Karpas-422 (cell line): ENCODE results near the gene ASCC3. TPM values are rescaled to one million over a fixed set of nuclear protein-coding genes. Genes with fewer than 3 reads are reported as not detected.
A peak's percentile ranks its signal among the peaks of the same experiment; 100 is the strongest.
"Not testable (repeated sequence)": the region's sequence is repeated elsewhere in the genome, so short reads cannot be mapped to it uniquely, and the experiment has no call there.

Experiments used
- DNase-seq: peaks from one replicate; pipeline ENCODE4 v3.0.0-alpha.2; 2015
- H2AFZ ChIP-seq: fragments of 200-600 bp; sonication (generic); 2 replicates; pipeline ENCODE4 v1.6.1; 2014; ENCODE audit warnings: antibody characterized with exemption, low read length, mixed read lengths
- H3K27ac ChIP-seq: fragments of 200-600 bp; sonication (generic); 2 replicates; pipeline ENCODE4 v1.5.1; 2014; ENCODE audit warnings: mild to moderate bottlenecking, low read length, moderate library complexity
- H3K27me3 ChIP-seq: fragments of 200-600 bp; sonication (generic); 2 replicates; pipeline ENCODE4 v1.6.1; 2014; ENCODE audit warnings: low read length, mixed read lengths
- H3K36me3 ChIP-seq: fragments of 200-600 bp; sonication (generic); 2 replicates; pipeline ENCODE4 v1.6.1; 2014; ENCODE audit warnings: low read length, mixed read lengths; ENCODE audit not compliant: insufficient read depth
- H3K4me1 ChIP-seq: fragments of 200-600 bp; sonication (generic); 2 replicates; pipeline ENCODE4 v1.6.1; 2014; ENCODE audit warnings: mild to moderate bottlenecking, low read length, mixed read lengths
- H3K4me2 ChIP-seq: fragments of 200-600 bp; sonication (generic); 2 replicates; pipeline ENCODE4 v1.6.1; 2014; ENCODE audit warnings: low read length, low read depth, mild to moderate bottlenecking; ENCODE audit not compliant: poor library complexity, severe bottlenecking
- H3K4me3 ChIP-seq: fragments of 200-600 bp; sonication (generic); 2 replicates; pipeline ENCODE4 v1.5.1; 2014; ENCODE audit warnings: mild to moderate bottlenecking, antibody characterized with exemption, low read length, mixed read lengths
- H3K79me2 ChIP-seq: fragments of 200-600 bp; sonication (generic); 2 replicates; pipeline ENCODE4 v1.6.1; 2014; ENCODE audit warnings: mild to moderate bottlenecking, low read length, mixed read lengths
- H3K9ac ChIP-seq: fragments of 200-600 bp; sonication (generic); 2 replicates; pipeline ENCODE4 v1.6.0; 2014; ENCODE audit warnings: low read length
- H3K9me2 ChIP-seq: fragments of 200-600 bp; sonication (generic), shearing (Covaris generic); replicated peaks from 2 replicates; pipeline ENCODE4 v1.6.0; 2014; ENCODE audit warnings: mild to moderate bottlenecking, low read length, moderate library complexity; ENCODE audit not compliant: insufficient read depth
- H3K9me3 ChIP-seq: fragments of 300-700, 200-600 bp; sonication (generic); 2 replicates; pipeline ENCODE4 v1.6.1; 2014; ENCODE audit warnings: low read length, mixed read lengths
- H4K20me1 ChIP-seq: fragments of 200-600 bp; sonication (generic); 2 replicates; pipeline ENCODE4 v1.6.1; 2014; ENCODE audit warnings: mild to moderate bottlenecking, antibody characterized with exemption, low read length, low read depth; ENCODE audit not compliant: insufficient read depth
- total RNA-seq: library from RNA; depleted of rRNA; stranded (reverse); fragments of >200 nt; shearing (Covaris generic); gene quantifications from 2 replicates; pipeline ENCODE4 v1.2.3, GENCODE V29; 2014; ENCODE audit warnings: low replicate concordance

The ASCC3 gene
- total RNA-seq, 1 experiment from 2014 or later = 56.2 TPM

- Histone ChIP-seq H3K27ac (no peak overlapping the region), H3K36me3 (no peaks in the 10 kb centered on the region), H2AFZ (no peak overlapping the region), H3K4me1 (no peaks in the 10 kb centered on the region), H3K4me3 (no peak overlapping the region), H3K4me2 (no peak overlapping the region), H3K9me3 (no peaks in the 10 kb centered on the region), H3K9me2 (no peaks in the 10 kb centered on the region), H3K79me2 (no peaks in the 10 kb centered on the region), H4K20me1 (no peaks in the 10 kb centered on the region), H3K27me3 (no peaks in the 10 kb centered on the region), H3K9ac (no peak overlapping the region)
- no peak for DNase-seq
These were observed 11.6 kb upstream of the ASCC3 start for GRCh38 chr6:100892693-100893092.

- no peak overlapping the region for H3K27ac ChIP-seq
- H3K9me2 ChIP-seq = no peaks in the 10 kb centered on the region
- no peaks in the 10 kb centered on the region for H3K27me3 ChIP-seq
- H3K4me2 ChIP-seq = no peak overlapping the region
- no peaks in the 10 kb centered on the region for H3K4me1 ChIP-seq
- no peak overlapping the region for H2AFZ ChIP-seq
- no peaks in the 10 kb centered on the region for H3K79me2 ChIP-seq
- H3K4me3 ChIP-seq = no peak overlapping the region
- DNase-seq = no peak
- H4K20me1 ChIP-seq = no peaks in the 10 kb centered on the region
- H3K9me3 ChIP-seq = no peaks in the 10 kb centered on the region
- H3K9ac ChIP-seq = no peak overlapping the region
- no peaks in the 10 kb centered on the region for H3K36me3 ChIP-seq
These were observed 11.0 kb upstream of the ASCC3 start for GRCh38 chr6:100892116-100892515.

- no peaks in the 10 kb centered on the region for H3K27me3 ChIP-seq
- H3K9me3 ChIP-seq = no peaks in the 10 kb centered on the region
- H3K4me3 ChIP-seq = no peak overlapping the region
- no peaks in the 10 kb centered on the region for H3K36me3 ChIP-seq
- no peak overlapping the region for H3K4me2 ChIP-seq
- H3K79me2 ChIP-seq = no peaks in the 10 kb centered on the region
- H3K4me1 ChIP-seq = no peaks in the 10 kb centered on the region
- H3K9me2 ChIP-seq = no peaks in the 10 kb centered on the region
- H3K27ac ChIP-seq = no peak overlapping the region
- DNase-seq = no peak
- no peak overlapping the region for H3K9ac ChIP-seq
- no peaks in the 10 kb centered on the region for H4K20me1 ChIP-seq
- no peak overlapping the region for H2AFZ ChIP-seq
These were observed 9.9 kb upstream of the ASCC3 start for GRCh38 chr6:100891079-100891478.

- not testable (repeated sequence) for H3K79me2 ChIP-seq, H3K9me3 ChIP-seq, H4K20me1 ChIP-seq, H3K27ac ChIP-seq, H3K4me1 ChIP-seq, H3K4me3 ChIP-seq, H3K9ac ChIP-seq, H2AFZ ChIP-seq, H3K27me3 ChIP-seq, DNase-seq, H3K36me3 ChIP-seq, H3K4me2 ChIP-seq, H3K9me2 ChIP-seq
These were observed 9.5 kb upstream of the ASCC3 start for GRCh38 chr6:100890646-100891045.

- DNase-seq = no peak
- no peaks in the 10 kb centered on the region for H3K36me3 ChIP-seq
- no peak overlapping the region for H3K27ac ChIP-seq
- no peak overlapping the region for H3K4me2 ChIP-seq
- H3K9me2 ChIP-seq = no peaks in the 10 kb centered on the region
- H3K4me3 ChIP-seq = no peak overlapping the region
- no peaks in the 10 kb centered on the region for H3K9me3 ChIP-seq
- H2AFZ ChIP-seq = no peak overlapping the region
- H3K27me3 ChIP-seq = no peaks in the 10 kb centered on the region
- H3K4me1 ChIP-seq = no peaks in the 10 kb centered on the region
- H4K20me1 ChIP-seq = no peaks in the 10 kb centered on the region
- no peak overlapping the region for H3K9ac ChIP-seq
- no peaks in the 10 kb centered on the region for H3K79me2 ChIP-seq
These were observed 8.2 kb upstream of the ASCC3 start for GRCh38 chr6:100889351-100889750.

GRCh38 chr6:100886076-100886475, 4.9 kb upstream of the ASCC3 start:
- no peaks in the 10 kb centered on the region for H4K20me1 ChIP-seq
- no peaks in the 10 kb centered on the region for H3K36me3 ChIP-seq
- no peak overlapping the region for H3K27ac ChIP-seq
- no peak overlapping the region for H3K9ac ChIP-seq
- no peaks in the 10 kb centered on the region for H3K27me3 ChIP-seq
- DNase-seq = no peak
- no peaks in the 10 kb centered on the region for H3K9me2 ChIP-seq
- no peak overlapping the region for H3K4me2 ChIP-seq
- H2AFZ ChIP-seq = no peak overlapping the region
- H3K4me1 ChIP-seq = peaks cover 11% of the 10 kb centered on the region
- peaks cover 13% of the 10 kb centered on the region for H3K79me2 ChIP-seq
- no peak overlapping the region for H3K4me3 ChIP-seq
- no peaks in the 10 kb centered on the region for H3K9me3 ChIP-seq

GRCh38 chr6:100883347-100883746, 2.2 kb upstream of the ASCC3 start:
- Histone ChIP-seq H3K79me2 (peaks cover 41% of the 10 kb centered on the region), H3K9ac (no peak overlapping the region), H3K27me3 (no peaks in the 10 kb centered on the region), H3K4me2 (no peak overlapping the region), H3K9me2 (no peaks in the 10 kb centered on the region), H2AFZ (no peak overlapping the region), H3K9me3 (no peaks in the 10 kb centered on the region), H3K4me1 (peaks cover 29% of the 10 kb centered on the region), H4K20me1 (no peaks in the 10 kb centered on the region; the same call in 1 of the 2 replicates), H3K27ac (no peak overlapping the region), H3K4me3 (no peak overlapping the region), H3K36me3 (no peaks in the 10 kb centered on the region; the same call in 1 of the 2 replicates)
- DNase-seq = no peak

- peak; percentile 60 for DNase-seq
- Histone ChIP-seq H3K27me3 (no peaks in the 10 kb centered on the region), H3K9me2 (no peaks in the 10 kb centered on the region), H3K9me3 (no peaks in the 10 kb centered on the region), H3K4me2 (peak overlapping the region; percentile 93), H3K79me2 (peaks cover 57% of the 10 kb centered on the region), H3K27ac (no peak overlapping the region), H2AFZ (peak overlapping the region; percentile 87), H4K20me1 (no peaks in the 10 kb centered on the region; the same call in 1 of the 2 replicates), H3K36me3 (peaks cover 5% of the 10 kb centered on the region; the same call in 1 of the 2 replicates), H3K4me3 (peak overlapping the region; percentile 93), H3K9ac (peak overlapping the region; percentile 92), H3K4me1 (peaks cover 38% of the 10 kb centered on the region)
These were observed 545 bp upstream of the ASCC3 start for GRCh38 chr6:100881707-100882040.
